ENCODE results near the gene HTR7.

DNA sequence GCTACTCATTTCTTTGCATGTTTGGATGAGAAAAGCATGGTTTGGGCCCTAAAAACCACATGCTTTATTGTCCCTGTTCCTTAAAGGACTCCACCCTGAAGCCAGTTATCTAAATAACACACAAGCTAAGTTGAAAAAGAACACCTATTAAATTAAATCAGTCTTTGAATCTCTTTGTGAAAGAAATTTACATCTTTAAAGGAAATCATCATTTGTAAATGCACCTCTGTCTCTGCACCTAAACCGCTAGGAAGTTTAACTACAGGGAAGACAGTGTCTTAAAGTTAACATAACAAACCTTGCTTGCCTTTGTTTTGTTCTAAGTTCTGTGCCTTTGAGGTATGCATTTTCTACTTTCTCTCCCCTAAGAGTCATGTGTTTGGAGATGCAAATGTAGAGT is 52.6 kb downstream of the HTR7 start:
- TF ChIP-seq, protein P1, sequence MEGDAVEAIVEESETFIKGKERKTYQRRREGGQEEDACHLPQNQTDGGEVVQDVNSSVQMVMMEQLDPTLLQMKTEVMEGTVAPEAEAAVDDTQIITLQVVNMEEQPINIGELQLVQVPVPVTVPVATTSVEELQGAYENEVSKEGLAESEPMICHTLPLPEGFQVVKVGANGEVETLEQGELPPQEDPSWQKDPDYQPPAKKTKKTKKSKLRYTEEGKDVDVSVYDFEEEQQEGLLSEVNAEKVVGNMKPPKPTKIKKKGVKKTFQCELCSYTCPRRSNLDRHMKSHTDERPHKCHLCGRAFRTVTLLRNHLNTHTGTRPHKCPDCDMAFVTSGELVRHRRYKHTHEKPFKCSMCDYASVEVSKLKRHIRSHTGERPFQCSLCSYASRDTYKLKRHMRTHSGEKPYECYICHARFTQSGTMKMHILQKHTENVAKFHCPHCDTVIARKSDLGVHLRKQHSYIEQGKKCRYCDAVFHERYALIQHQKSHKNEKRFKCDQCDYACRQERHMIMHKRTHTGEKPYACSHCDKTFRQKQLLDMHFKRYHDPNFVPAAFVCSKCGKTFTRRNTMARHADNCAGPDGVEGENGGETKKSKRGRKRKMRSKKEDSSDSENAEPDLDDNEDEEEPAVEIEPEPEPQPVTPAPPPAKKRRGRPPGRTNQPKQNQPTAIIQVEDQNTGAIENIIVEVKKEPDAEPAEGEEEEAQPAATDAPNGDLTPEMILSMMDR (optimal IDR thresholded peaks at IDR 0.05 in 1 of 3, IDR thresholded peaks at IDR 0.05 in 1 of 3, conservative IDR thresholded peaks at IDR 0.05 in 1 of 3; ENCODE audit: extremely low read depth in 1 of 3, insufficient read depth in 2 of 3, low read length in 3 of 3) = no peak
- TF ChIP-seq EZH2 (IDR thresholded peaks at IDR 0.05; ENCODE audit: low read length) = no peak
